Testis (tissue), 2 donors: ENCODE measurements around the gene IFNG.

ENCODE experiments used
- CTCF ChIP-seq, 3 experiments: fragments of 450-650 bp in 2 of 3; fragments of 200-600 bp in 1 of 3; sonication (generic) in 1 of 3; IDR thresholded peaks; one replicate each; pipeline ENCODE4 v1.5.1; 2016 to 2019; ENCODE audit warnings: antibody characterized with exemption in 3 of 3, mild to moderate bottlenecking in 2 of 3, moderate library complexity in 1 of 3
- POLR2A ChIP-seq: fragments of 450-650 bp; IDR thresholded peaks from one replicate; pipeline ENCODE4 v1.6.1; 2017; ENCODE audit warnings: antibody characterized with exemption, mild to moderate bottlenecking, moderate library complexity

GRCh38 chr12:68109444-68110217 lies 49.9 kb downstream of the IFNG start:
- no peak for TF ChIP-seq CTCF (IDR thresholded peaks at IDR 0.05)
- no peak for TF ChIP-seq POLR2A
